ENCODE results near the gene G6PC3.

Gene G6PC3

DNA sequence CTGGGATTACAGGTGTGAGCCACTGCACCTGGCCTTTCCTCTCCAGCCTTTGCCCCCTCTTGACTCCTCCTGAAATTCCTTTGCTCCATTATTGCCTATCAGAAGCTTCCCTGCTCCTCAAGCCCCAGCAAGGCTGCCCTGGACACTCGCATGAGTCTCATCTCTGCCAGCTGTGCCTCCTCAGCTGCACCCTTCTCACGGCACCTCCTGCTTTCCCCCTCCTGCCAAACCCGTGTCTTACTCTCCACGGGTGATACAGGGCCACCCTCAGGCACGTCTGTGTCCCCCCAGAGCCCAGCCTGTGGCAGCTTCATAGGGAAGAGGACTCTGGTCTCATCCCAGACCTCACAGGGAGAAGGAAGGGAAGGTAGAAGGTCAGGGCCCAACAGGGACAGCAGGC, 15.4 kb downstream of the G6PC3 start:
- H3K9me3 ChIP-seq (ENCODE audit: insufficient read depth, low read depth, low read length): no peaks in the 10 kb centered on the region
- H3K9ac ChIP-seq (ENCODE audit: low read depth, low read length): peak overlapping the region; percentile 29; the same call in 1 of the 2 replicates
- 76% methylated on average over 5 of the region's 5 CpGs for WGBS
- H3K4me3 ChIP-seq (ENCODE audit: low read length): no peak overlapping the region
- peaks cover 31% of the 10 kb centered on the region for H3K36me3 ChIP-seq (ENCODE audit: insufficient read depth, low read length)
- peak overlapping the region; percentile 85 for H3K27ac ChIP-seq (ENCODE audit: low read depth, low read length)
- no peaks in the 10 kb centered on the region for H3K27me3 ChIP-seq (ENCODE audit: insufficient read depth, low read length)
- H3K4me1 ChIP-seq (ENCODE audit: insufficient read depth, low read length): peaks cover 19% of the 10 kb centered on the region

DNA sequence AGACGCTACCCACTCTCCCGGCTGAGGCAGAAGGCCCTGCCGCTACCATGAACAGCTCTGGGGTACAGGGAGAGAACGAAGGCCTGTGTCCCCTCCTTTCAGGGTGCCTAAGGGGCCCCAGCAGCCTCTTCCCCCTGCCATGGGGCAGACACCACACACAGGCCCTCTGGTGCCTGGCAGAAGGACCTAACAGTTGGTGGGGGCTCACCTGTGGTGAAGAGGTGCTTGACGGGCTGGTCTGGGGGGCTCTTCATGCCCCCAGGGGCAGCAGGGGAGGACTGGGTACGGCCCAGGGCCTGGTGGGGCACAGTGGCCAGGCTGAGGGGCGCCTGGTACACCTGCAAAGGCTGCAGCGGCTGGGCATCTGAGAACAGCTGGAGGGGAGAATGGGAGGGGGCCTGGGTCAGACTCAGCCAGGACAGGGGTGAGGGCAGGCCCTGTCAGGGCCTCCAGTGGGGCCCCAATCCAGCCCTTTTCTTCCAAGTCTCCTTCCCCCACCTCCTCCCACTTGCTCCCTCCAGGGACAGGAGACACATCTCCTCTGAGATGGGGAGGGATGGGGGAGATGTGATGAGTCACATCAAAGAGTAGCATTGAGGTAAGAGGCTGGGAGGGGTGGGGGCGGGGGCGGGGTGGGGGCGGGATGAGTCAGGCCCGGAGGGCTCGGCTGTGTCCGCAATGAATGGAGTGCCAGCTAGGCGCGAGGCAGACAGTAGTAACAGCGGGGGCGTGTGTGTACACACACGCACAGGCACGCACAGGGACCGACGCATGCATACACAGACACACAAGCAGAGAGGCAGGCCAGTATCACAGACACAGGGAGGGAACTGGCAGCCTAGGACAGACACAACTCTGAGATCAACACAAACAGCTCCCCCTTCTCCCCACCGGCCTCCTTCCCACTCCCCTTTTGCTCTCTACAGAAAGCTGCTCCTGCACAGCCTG, 16.1 kb downstream of the G6PC3 start:
- H3K36me3 ChIP-seq (ENCODE audit: insufficient read depth, low read length): peaks cover 35% of the 10 kb centered on the region
- no peaks in the 10 kb centered on the region for H3K27me3 ChIP-seq (ENCODE audit: insufficient read depth, low read length)
- H3K9me3 ChIP-seq (ENCODE audit: insufficient read depth, low read depth, low read length): no peaks in the 10 kb centered on the region
- peak overlapping the region; percentile 68; the same call in 1 of the 2 replicates for H3K9ac ChIP-seq (ENCODE audit: low read depth, low read length)
- peaks cover 19% of the 10 kb centered on the region for H3K4me1 ChIP-seq (ENCODE audit: insufficient read depth, low read length)
- peak overlapping the region; percentile 86 for H3K27ac ChIP-seq (ENCODE audit: low read depth, low read length)
- 29% methylated on average over 20 of the region's 23 CpGs for WGBS
- H3K4me3 ChIP-seq (ENCODE audit: low read length): peak overlapping the region; percentile 49

DNA sequence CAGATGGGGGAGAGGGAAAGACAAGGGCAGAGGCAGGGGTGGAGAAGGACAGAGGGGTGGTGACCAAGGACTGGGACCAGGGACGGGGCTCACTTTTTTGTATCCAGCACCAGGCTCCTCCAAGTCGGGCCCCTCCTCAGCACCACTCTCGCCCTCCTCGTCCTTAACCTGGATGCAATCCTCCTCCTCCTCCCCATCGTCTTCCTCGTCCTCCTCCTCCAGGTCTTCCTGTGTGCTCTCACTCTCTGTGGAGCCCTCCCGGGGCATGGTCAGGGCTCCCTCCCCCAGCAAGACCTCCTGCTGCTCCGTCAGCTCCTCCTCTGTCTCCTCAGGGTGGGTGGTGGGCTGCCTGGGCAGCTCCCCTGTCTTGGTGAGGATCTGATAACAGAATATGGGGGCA, 16.8 kb downstream of the G6PC3 start:
- H3K27ac ChIP-seq (ENCODE audit: low read depth, low read length): peak overlapping the region; percentile 86
- peak overlapping the region; percentile 49 for H3K4me3 ChIP-seq (ENCODE audit: low read length)
- WGBS: 11% methylated on average over 6 of the region's 8 CpGs
- H3K9me3 ChIP-seq (ENCODE audit: insufficient read depth, low read depth, low read length): no peaks in the 10 kb centered on the region
- H3K9ac ChIP-seq (ENCODE audit: low read depth, low read length): peak overlapping the region; percentile 68
- peaks cover 19% of the 10 kb centered on the region for H3K4me1 ChIP-seq (ENCODE audit: insufficient read depth, low read length)
- H3K27me3 ChIP-seq (ENCODE audit: insufficient read depth, low read length): no peaks in the 10 kb centered on the region
- peaks cover 35% of the 10 kb centered on the region for H3K36me3 ChIP-seq (ENCODE audit: insufficient read depth, low read length)

DNA sequence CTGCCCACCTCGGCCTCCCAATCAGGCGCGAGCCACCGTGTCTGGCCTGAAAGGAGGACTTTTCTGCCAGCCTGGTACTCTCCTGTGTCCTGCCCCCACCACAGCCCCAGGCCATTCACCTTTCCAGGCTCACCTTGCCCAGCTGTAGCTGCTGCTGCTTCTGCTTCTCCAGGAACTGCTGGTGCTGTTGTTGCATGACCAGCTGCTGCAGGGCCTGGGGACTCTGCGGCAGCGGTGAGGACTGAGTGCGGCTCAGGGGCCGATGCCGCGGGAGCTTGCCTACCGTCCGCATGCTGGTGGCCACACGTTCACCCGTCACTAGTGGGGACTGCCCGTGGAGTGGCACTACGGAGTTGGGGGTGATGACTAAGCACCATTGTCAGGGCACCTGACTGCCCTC, 17.7 kb downstream of the G6PC3 start:
- peaks cover 19% of the 10 kb centered on the region for H3K4me1 ChIP-seq (ENCODE audit: insufficient read depth, low read length)
- 0 out of 2 replicates have a peak overlapping the region, but pooled peaks have one; percentile 35 for H3K27ac ChIP-seq (ENCODE audit: low read depth, low read length)
- H3K9ac ChIP-seq (ENCODE audit: low read depth, low read length): no peak overlapping the region
- H3K36me3 ChIP-seq (ENCODE audit: insufficient read depth, low read length): peaks cover 28% of the 10 kb centered on the region
- H3K4me3 ChIP-seq (ENCODE audit: low read length): no peak overlapping the region
- 93% methylated on average over 16 of the region's 16 CpGs for WGBS
- no peaks in the 10 kb centered on the region for H3K9me3 ChIP-seq (ENCODE audit: insufficient read depth, low read depth, low read length)
- no peaks in the 10 kb centered on the region for H3K27me3 ChIP-seq (ENCODE audit: insufficient read depth, low read length)

DNA sequence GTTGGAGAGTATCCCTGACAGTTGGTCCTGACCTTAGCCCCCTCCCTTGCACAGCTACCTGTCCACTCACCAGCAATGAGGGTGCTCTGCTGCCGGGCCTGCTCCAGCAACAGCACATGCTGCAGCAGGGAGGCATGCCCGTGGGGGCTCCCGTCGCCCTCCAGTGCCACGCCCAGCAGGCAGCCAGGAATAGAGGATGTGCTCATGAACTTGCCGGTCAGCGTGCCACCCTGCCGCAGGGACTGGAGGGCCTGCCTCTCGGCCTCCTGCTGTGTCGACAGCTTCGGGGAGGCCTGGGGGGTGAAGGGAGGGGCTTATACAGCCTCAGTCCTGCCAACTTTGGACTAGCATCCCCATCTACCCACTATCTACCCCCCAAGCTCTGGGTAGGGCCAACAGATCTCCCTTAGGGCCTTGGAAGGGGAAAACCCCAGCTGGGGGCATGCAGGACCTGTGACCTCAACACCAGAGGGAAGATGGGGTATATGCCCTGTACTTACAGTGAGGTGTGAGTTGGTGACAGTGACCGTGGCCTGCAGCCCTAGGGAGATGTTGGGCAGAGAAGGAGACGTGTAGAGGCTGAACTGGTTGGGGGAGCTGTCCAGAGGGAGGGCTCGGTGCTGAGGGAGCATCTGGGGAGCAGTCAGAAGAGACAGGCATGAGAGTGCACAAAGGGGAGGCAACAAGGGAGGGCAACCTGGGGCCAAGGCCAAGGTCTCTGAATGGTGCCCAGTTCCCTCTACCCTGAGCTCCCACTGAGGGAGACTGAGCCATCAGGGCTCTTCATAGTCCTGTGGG, 20.9 kb downstream of the G6PC3 start:
- Histone ChIP-seq H3K27ac (ENCODE audit: low read depth, low read length) (no peak overlapping the region), H3K4me1 (ENCODE audit: insufficient read depth, low read length) (peaks cover 21% of the 10 kb centered on the region), H3K27me3 (ENCODE audit: insufficient read depth, low read length) (no peaks in the 10 kb centered on the region), H3K9ac (ENCODE audit: low read depth, low read length) (no peak overlapping the region), H3K36me3 (ENCODE audit: insufficient read depth, low read length) (peaks cover 26% of the 10 kb centered on the region), H3K4me3 (ENCODE audit: low read length) (no peak overlapping the region), H3K9me3 (ENCODE audit: insufficient read depth, low read depth, low read length) (no peaks in the 10 kb centered on the region)
- WGBS: 94% methylated on average over 14 of the region's 14 CpGs

DNA sequence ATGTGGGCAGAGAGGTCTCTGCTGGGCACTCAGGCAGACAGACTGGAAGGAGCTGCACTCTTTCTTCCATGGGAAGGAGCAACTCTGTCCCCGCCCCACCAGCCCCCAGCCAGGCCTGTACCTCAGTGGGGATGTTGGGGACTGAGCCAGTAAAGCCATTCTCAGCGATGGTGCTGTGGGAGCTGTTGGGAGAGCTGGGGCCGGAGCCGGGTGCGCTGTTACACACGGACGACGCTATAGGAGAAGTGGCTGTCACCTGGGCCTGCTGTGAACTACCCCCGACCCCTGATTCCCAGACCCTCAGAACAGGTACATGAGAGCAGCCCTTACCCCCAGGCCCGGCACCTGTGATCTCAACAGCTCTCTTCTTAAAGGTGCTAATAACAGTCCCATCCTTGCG, 21.5 kb downstream of the G6PC3 start:
- H3K9me3 ChIP-seq (ENCODE audit: insufficient read depth, low read depth, low read length): no peaks in the 10 kb centered on the region
- 96% methylated on average over 11 of the region's 11 CpGs for WGBS
- peaks cover 26% of the 10 kb centered on the region for H3K36me3 ChIP-seq (ENCODE audit: insufficient read depth, low read length)
- H3K27ac ChIP-seq (ENCODE audit: low read depth, low read length): no peak overlapping the region
- H3K4me3 ChIP-seq (ENCODE audit: low read length): no peak overlapping the region
- H3K27me3 ChIP-seq (ENCODE audit: insufficient read depth, low read length): no peaks in the 10 kb centered on the region
- H3K4me1 ChIP-seq (ENCODE audit: insufficient read depth, low read length): peaks cover 18% of the 10 kb centered on the region
- H3K9ac ChIP-seq (ENCODE audit: low read depth, low read length): no peak overlapping the region

DNA sequence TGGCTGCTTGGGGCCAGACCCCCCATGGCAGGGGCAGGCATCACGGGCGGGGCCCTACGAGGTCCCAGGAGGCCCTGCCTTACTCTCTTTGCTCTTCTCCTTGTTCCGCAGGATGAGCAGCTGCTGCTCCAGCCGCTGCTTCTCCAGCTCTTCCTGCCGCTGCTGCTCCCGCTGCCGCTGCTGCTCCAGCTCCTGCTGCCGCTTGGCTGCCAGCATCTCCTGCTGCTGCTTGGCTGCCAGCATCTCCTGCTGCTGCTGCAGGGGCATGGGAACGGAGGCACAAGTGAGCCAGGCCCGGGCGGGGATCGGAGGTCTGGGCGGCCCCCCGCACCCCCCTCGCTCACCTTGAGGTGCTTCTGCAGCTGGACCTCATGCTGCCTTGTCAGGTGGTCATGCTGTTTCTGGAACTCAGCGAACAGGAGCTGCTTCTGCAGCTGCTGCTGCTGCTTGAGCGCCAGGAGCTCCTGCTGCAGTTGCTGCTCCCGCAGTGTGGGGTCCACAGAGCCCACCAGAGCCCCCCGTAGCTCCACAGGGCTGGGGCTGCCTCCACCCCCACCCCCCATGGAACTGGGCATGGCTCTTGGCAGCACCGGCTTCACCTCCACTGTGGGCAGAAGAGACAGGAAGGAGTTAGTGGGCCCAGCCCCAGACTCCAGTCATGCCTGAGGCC, 22.8 kb downstream of the G6PC3 start:
- Histone ChIP-seq H3K9me3 (ENCODE audit: insufficient read depth, low read depth, low read length) (no peaks in the 10 kb centered on the region), H3K9ac (ENCODE audit: low read depth, low read length) (no peak overlapping the region), H3K36me3 (ENCODE audit: insufficient read depth, low read length) (peaks cover 26% of the 10 kb centered on the region), H3K4me3 (ENCODE audit: low read length) (no peak overlapping the region), H3K4me1 (ENCODE audit: insufficient read depth, low read length) (peaks cover 9% of the 10 kb centered on the region; the same call in 1 of the 2 replicates), H3K27me3 (ENCODE audit: insufficient read depth, low read length) (no peaks in the 10 kb centered on the region), H3K27ac (ENCODE audit: low read depth, low read length) (no peak overlapping the region)
- 87% methylated on average over 21 of the region's 21 CpGs for WGBS

DNA sequence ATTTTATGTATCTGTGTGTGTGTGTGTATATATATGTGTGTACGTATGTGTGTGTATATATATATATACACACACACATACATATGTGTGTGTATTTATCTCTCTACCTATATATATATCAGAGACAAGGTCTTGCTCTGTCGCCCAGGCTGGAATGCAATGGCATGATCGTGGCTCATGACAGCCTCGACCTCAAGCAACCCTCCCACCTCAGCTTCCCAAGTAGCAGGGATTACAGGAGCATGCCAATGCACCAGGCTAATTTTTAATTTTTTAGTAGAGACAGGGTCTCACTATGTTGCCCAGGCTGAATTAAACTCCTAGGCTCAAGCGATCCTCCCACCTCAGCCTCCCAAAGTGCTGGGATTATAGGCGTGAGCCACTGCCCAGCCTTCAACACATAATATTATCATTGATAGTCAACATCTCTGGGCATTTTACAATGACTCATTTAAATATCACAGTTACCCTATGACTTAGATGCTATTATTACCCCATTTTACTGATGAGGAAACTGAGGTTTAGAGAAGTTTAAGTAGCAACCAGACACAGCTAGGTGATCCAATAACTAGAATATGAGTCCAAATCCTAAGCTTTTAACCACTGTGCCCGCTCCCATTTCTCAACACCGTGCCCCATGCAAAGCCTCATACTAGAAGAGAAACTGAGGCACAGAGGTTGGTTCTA, 24.3 kb downstream of the G6PC3 start:
- Histone ChIP-seq H3K9me3 (ENCODE audit: insufficient read depth, low read depth, low read length) (no peaks in the 10 kb centered on the region), H3K9ac (ENCODE audit: low read depth, low read length) (peak overlapping the region; percentile 82; the same call in 1 of the 2 replicates), H3K4me3 (ENCODE audit: low read length) (peak overlapping the region; percentile 53; the same call in 1 of the 2 replicates)

DNA sequence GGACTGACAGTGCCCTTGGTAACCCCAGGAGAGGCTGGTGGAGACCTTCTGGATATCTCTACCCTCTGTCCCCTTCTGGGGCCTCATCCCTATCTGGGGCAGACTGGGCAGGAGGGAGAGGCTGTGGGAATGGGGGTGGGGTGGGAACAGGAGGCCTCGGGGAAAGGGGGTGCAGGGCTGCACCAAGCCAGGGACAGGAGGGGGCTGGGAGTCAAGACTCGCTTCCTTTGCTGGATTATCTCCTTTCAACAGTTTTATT, 24.8 kb downstream of the G6PC3 start:
- Histone ChIP-seq H3K9ac (ENCODE audit: low read depth, low read length) (peak overlapping the region; percentile 82; the same call in 1 of the 2 replicates), H3K36me3 (ENCODE audit: insufficient read depth, low read length) (peaks cover 18% of the 10 kb centered on the region), H3K9me3 (ENCODE audit: insufficient read depth, low read depth, low read length) (no peaks in the 10 kb centered on the region), H3K27ac (ENCODE audit: low read depth, low read length) (peak overlapping the region; percentile 99), H3K4me1 (ENCODE audit: insufficient read depth, low read length) (peaks cover 9% of the 10 kb centered on the region; the same call in 1 of the 2 replicates), H3K4me3 (ENCODE audit: low read length) (peak overlapping the region; percentile 53; the same call in 1 of the 2 replicates), H3K27me3 (ENCODE audit: insufficient read depth, low read length) (no peaks in the 10 kb centered on the region)
- WGBS: 12% methylated on average over 1 of the region's 2 CpGs

More for the DNA sequence above, 24.3 kb downstream of the G6PC3 start:
- H3K27ac ChIP-seq (ENCODE audit: low read depth, low read length): peak overlapping the region; percentile 99
- peaks cover 18% of the 10 kb centered on the region for H3K36me3 ChIP-seq (ENCODE audit: insufficient read depth, low read length)
- H3K27me3 ChIP-seq (ENCODE audit: insufficient read depth, low read length): no peaks in the 10 kb centered on the region
- 88% methylated on average over 7 of the region's 8 CpGs for WGBS
- H3K4me1 ChIP-seq (ENCODE audit: insufficient read depth, low read length): peaks cover 9% of the 10 kb centered on the region; the same call in 1 of the 2 replicates

DNA sequence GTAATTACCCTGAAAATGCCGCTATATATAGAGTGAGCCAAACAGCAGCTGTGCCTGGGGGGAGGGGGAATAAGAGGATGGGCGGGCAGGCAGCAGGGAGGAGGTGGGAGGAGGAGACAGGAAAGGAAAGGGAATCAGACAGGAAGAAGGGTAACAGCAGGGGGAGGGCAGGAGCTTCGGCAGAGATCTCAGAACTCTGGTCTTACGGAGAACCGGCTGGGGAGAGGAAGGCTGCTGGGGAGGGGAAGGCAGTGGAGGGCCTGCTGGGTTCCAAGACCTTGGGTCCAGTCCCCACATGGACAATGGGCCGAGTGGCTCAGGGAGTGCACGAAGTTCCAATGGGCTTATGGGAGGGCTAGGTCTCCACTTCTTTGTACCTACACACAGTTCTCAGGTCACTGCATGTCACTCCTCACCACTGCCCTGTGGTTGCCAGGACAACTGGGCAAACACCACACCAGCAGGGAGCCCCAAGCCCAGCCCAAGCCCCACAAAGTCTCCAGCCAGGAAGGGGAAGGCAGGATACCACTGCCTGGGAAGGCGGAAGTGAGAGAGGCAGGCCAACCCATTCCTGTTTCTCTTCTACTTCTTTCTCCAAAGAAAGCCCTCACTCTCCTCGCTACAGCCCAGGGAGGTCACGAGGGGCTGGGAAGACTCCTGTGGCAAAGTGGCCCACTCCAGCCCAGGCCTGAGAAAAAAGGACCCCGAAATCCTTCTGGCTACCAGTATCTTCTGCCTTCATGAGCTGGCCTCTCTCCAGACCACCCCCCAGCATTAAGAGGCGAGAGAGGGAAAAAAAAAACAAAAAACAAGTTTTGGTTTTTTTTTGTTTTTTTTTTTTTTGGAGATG, 25.3 kb downstream of the G6PC3 start:
- Histone ChIP-seq H3K27me3 (ENCODE audit: insufficient read depth, low read length) (no peaks in the 10 kb centered on the region), H3K4me3 (ENCODE audit: low read length) (peak overlapping the region; percentile 53), H3K4me1 (ENCODE audit: insufficient read depth, low read length) (peaks cover 9% of the 10 kb centered on the region; the same call in 1 of the 2 replicates), H3K36me3 (ENCODE audit: insufficient read depth, low read length) (peaks cover 16% of the 10 kb centered on the region), H3K9ac (ENCODE audit: low read depth, low read length) (peak overlapping the region; percentile 82), H3K27ac (ENCODE audit: low read depth, low read length) (peak overlapping the region; percentile 99), H3K9me3 (ENCODE audit: insufficient read depth, low read depth, low read length) (no peaks in the 10 kb centered on the region)
- WGBS: 9% methylated on average over 12 of the region's 12 CpGs
